Mesenchymal stem cell (in vitro differentiated cells and primary cell): ENCODE results near the gene SLC30A2.
A peak's percentile ranks its signal among the peaks of the same experiment; 100 is the strongest.

Experiments used
- DNase-seq: peaks from one replicate; pipeline ENCODE4 v3.0.0-alpha.2; 2013
- H2AFZ ChIP-seq: one replicate; pipeline ENCODE4 v1.6.1; 2013; ENCODE audit warnings: low read depth, mild to moderate bottlenecking, control low read depth, inconsistent platforms, low read length, moderate library complexity
- H2AK5ac ChIP-seq: 2 replicates; pipeline ENCODE4 v1.6.1; 2013; ENCODE audit warnings: low read length, moderate library complexity, mild to moderate bottlenecking, inconsistent platforms; ENCODE audit not compliant: severe bottlenecking
- H2BK120ac ChIP-seq: one replicate; pipeline ENCODE4 v1.6.1; 2013; ENCODE audit warnings: low read depth, mild to moderate bottlenecking, inconsistent platforms, low read length, moderate library complexity
- H2BK12ac ChIP-seq, 2 experiments: one replicate each; pipeline ENCODE4 v1.6.1; 2013; ENCODE audit warnings: inconsistent platforms in 2 of 2, low read length in 2 of 2, mild to moderate bottlenecking in 2 of 2, moderate library complexity in 2 of 2, control low read depth in 1 of 2
- H2BK15ac ChIP-seq: one replicate; pipeline ENCODE4 v1.6.1; 2013; ENCODE audit warnings: mild to moderate bottlenecking, low read depth, inconsistent platforms; ENCODE audit not compliant: poor library complexity, severe bottlenecking
- H2BK5ac ChIP-seq: 2 replicates; pipeline ENCODE4 v1.6.1; 2013; ENCODE audit warnings: low read depth, mild to moderate bottlenecking, low read length, control low read depth, inconsistent platforms; ENCODE audit not compliant: poor library complexity, severe bottlenecking
- H3K14ac ChIP-seq, 2 experiments: one replicate each; pipeline ENCODE4 v1.6.1; 2013; ENCODE audit warnings: inconsistent platforms in 2 of 2, low read length in 2 of 2, control low read depth in 1 of 2, mild to moderate bottlenecking in 1 of 2, moderate library complexity in 1 of 2
- H3K18ac ChIP-seq, 2 experiments: one replicate each; pipeline ENCODE4 v1.6.1; 2013; ENCODE audit warnings: inconsistent platforms in 2 of 2, low read length in 2 of 2, control low read depth in 1 of 2, low read depth in 1 of 2, mild to moderate bottlenecking in 1 of 2
- H3K23ac ChIP-seq, 2 experiments: one replicate each; pipeline ENCODE4 v1.6.1; 2013; ENCODE audit warnings: inconsistent platforms in 2 of 2, low read length in 2 of 2, mild to moderate bottlenecking in 2 of 2, moderate library complexity in 2 of 2, control low read depth in 1 of 2
- H3K27ac ChIP-seq: 2 replicates; pipeline ENCODE4 v1.5.1; 2013; ENCODE audit warnings: mild to moderate bottlenecking, moderate library complexity, low read length, control low read depth, inconsistent platforms; ENCODE audit not compliant: poor library complexity, severe bottlenecking
- H3K27me3 ChIP-seq, 2 experiments: 2 replicates each; pipeline versions ENCODE4 v1.6.1 to v1.7.0; 2013; ENCODE audit warnings: low read length in 2 of 2, mild to moderate bottlenecking in 2 of 2, moderate library complexity in 2 of 2, control low read depth in 1 of 2, inconsistent platforms in 1 of 2; ENCODE audit not compliant: control insufficient read depth in 1 of 2, insufficient read depth in 1 of 2
- H3K36me3 ChIP-seq, 2 experiments: 2 replicates each; pipeline versions ENCODE4 v1.6.1 to v1.7.0; 2013; ENCODE audit warnings: low read length in 2 of 2, control low read depth in 1 of 2, inconsistent platforms in 1 of 2, low read depth in 1 of 2, mild to moderate bottlenecking in 1 of 2; ENCODE audit not compliant: insufficient read depth in 2 of 2, control insufficient read depth in 1 of 2
- H3K4ac ChIP-seq, 2 experiments: one replicate each; pipeline ENCODE4 v1.6.1; 2013; ENCODE audit warnings: inconsistent platforms in 2 of 2, low read length in 2 of 2, mild to moderate bottlenecking in 2 of 2, moderate library complexity in 2 of 2, control low read depth in 1 of 2, low read depth in 1 of 2
- H3K4me1 ChIP-seq: 2 replicates; pipeline ENCODE4 v1.6.1; 2013; ENCODE audit warnings: low read depth, low read length, control low read depth; ENCODE audit not compliant: control insufficient read depth, insufficient read depth
- H3K4me2 ChIP-seq: 2 replicates; pipeline ENCODE4 v1.6.1; 2013; ENCODE audit warnings: low read length, mild to moderate bottlenecking, inconsistent platforms; ENCODE audit not compliant: poor library complexity, severe bottlenecking
- H3K4me3 ChIP-seq, 2 experiments: 2 replicates each; pipeline versions ENCODE4 v1.5.1 to v1.7.0; 2013; ENCODE audit warnings: low read length in 2 of 2, mild to moderate bottlenecking in 2 of 2, control low read depth in 1 of 2, low read depth in 1 of 2; ENCODE audit not compliant: insufficient read depth in 1 of 2
- H3K79me1 ChIP-seq: replicated peaks from 2 replicates; pipeline ENCODE4 v1.6.1; 2013; ENCODE audit warnings: mild to moderate bottlenecking, control low read depth, low read length, inconsistent platforms; ENCODE audit not compliant: poor library complexity, severe bottlenecking
- H3K9ac ChIP-seq: 2 replicates; pipeline ENCODE4 v1.7.0; 2013; ENCODE audit warnings: mild to moderate bottlenecking, low read length, moderate library complexity
- H3K9me3 ChIP-seq: 2 replicates; pipeline ENCODE4 v1.7.0; 2013; ENCODE audit warnings: mild to moderate bottlenecking, low read length; ENCODE audit not compliant: control insufficient read depth
- H4K8ac ChIP-seq: one replicate; pipeline ENCODE4 v1.6.1; 2013; ENCODE audit warnings: inconsistent platforms, mild to moderate bottlenecking, low read length, moderate library complexity
- H4K91ac ChIP-seq: one replicate; pipeline ENCODE4 v1.6.1; 2013; ENCODE audit warnings: mild to moderate bottlenecking, low read length, inconsistent platforms
- WGBS: methylation state at CpG from one replicate; pipeline ENCODE4 v1.1.7; 2013; ENCODE audit warnings: mixed read lengths; 5-methylcytosine and 5-hydroxymethylcytosine counted together

Gene SLC30A2

GRCh38 chr1:26009796-26010447, 36.0 kb downstream of the SLC30A2 start:
- Histone ChIP-seq H2AFZ (no peak overlapping the region), H3K27ac (no peak overlapping the region), H3K23ac (no peak overlapping the region), H2BK5ac (no peak overlapping the region), H3K9me3 (no peaks in the 10 kb centered on the region), H3K36me3 (no peaks in the 10 kb centered on the region), H4K91ac (no peak overlapping the region), H3K4me1 (peaks cover 9% of the 10 kb centered on the region), H3K79me1 (no peaks in the 10 kb centered on the region), H3K27me3 (peaks cover 4 to 22% of the 10 kb centered on the region in 2 experiments), H3K14ac (no peak overlapping the region), H2BK120ac (no peak overlapping the region), H3K4me3 (no peak overlapping the region), H2AK5ac (no peak overlapping the region), H3K9ac (no peak overlapping the region), H2BK15ac (no peak overlapping the region), H3K4ac (no peak overlapping the region), H3K4me2 (no peak overlapping the region), H4K8ac (no peak overlapping the region), H3K18ac (no peak overlapping the region), H2BK12ac (no peak overlapping the region)
- DNase-seq = no peak
- 89% methylated on average over 6 of the region's 6 CpGs for WGBS

GRCh38 chr1:26006710-26007109, 39.2 kb downstream of the SLC30A2 start:
- no peak for DNase-seq
- WGBS = 92% methylated on average over 16 of the region's 16 CpGs
- H3K4me1 ChIP-seq = peaks cover 6% of the 10 kb centered on the region
- no peak overlapping the region for H2AK5ac ChIP-seq
- peaks cover 7 to 15% of the 10 kb centered on the region in 2 experiments for H3K27me3 ChIP-seq
- no peak overlapping the region for H3K27ac ChIP-seq
- H3K14ac ChIP-seq = no peak overlapping the region
- no peak overlapping the region for H2BK12ac ChIP-seq
- H3K9ac ChIP-seq = no peak overlapping the region
- H2AFZ ChIP-seq = no peak overlapping the region
- H3K79me1 ChIP-seq = no peaks in the 10 kb centered on the region
- H3K4ac ChIP-seq = no peak overlapping the region
- no peak overlapping the region for H3K4me3 ChIP-seq
- H3K9me3 ChIP-seq = no peaks in the 10 kb centered on the region
- peak overlapping the region in 1 of 2 experiments; percentile 51 for H3K23ac ChIP-seq
- H4K91ac ChIP-seq = no peak overlapping the region
- H4K8ac ChIP-seq = no peak overlapping the region
- H2BK120ac ChIP-seq = no peak overlapping the region
- H3K4me2 ChIP-seq = no peak overlapping the region
- no peak overlapping the region for H2BK15ac ChIP-seq
- no peaks in the 10 kb centered on the region for H3K36me3 ChIP-seq
- no peak overlapping the region for H2BK5ac ChIP-seq
- H3K18ac ChIP-seq = no peak overlapping the region

GRCh38 chr1:26005434-26006105, 40.3 kb downstream of the SLC30A2 start:
- no peak overlapping the region for H3K27ac ChIP-seq
- no peak overlapping the region for H2AFZ ChIP-seq
- H3K18ac ChIP-seq = no peak overlapping the region
- no peak overlapping the region for H3K4me3 ChIP-seq
- DNase-seq = no peak
- peaks cover 3% of the 10 kb centered on the region for H3K4me1 ChIP-seq
- no peak overlapping the region for H3K4me2 ChIP-seq
- no peaks in the 10 kb centered on the region for H3K9me3 ChIP-seq
- H2BK120ac ChIP-seq = no peak overlapping the region
- no peak overlapping the region for H4K91ac ChIP-seq
- H2BK12ac ChIP-seq = no peak overlapping the region
- H2BK5ac ChIP-seq = no peak overlapping the region
- H3K79me1 ChIP-seq = no peaks in the 10 kb centered on the region
- WGBS = 83% methylated on average over 4 of the region's 4 CpGs
- H4K8ac ChIP-seq = no peak overlapping the region
- H2BK15ac ChIP-seq = peak overlapping the region; percentile 19
- no peak overlapping the region for H3K4ac ChIP-seq
- H3K27me3 ChIP-seq = peaks cover 7 to 15% of the 10 kb centered on the region in 2 experiments
- H3K9ac ChIP-seq = no peak overlapping the region
- H3K14ac ChIP-seq = no peak overlapping the region
- peak overlapping the region in 1 of 2 experiments; percentile 43 for H3K23ac ChIP-seq
- no peak overlapping the region for H2AK5ac ChIP-seq
- H3K36me3 ChIP-seq = no peaks in the 10 kb centered on the region

DNA sequence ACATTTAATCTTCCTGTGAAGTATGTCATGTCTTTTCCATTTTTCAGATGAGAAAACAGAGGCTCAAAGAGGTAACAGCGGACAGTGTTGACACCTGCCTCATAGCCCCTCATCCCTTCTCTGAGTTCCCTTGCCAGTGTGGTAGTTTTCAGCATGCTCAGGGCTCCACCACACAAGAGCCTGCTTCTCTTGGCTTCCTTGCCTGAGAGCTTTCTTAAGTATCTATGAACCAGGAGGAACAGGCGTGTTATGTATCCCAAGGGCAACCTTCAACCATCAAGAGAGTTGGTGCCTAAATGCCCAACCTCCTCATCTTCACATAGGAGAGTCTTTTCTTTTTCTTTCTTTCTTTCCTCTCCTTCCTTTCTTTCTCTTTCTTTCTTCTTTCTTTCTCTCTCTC, 42.2 kb downstream of the SLC30A2 start:
- H3K4me3 ChIP-seq = no peak overlapping the region
- H2AFZ ChIP-seq = no peak overlapping the region
- H3K9me3 ChIP-seq = no peaks in the 10 kb centered on the region
- H3K4me2 ChIP-seq = no peak overlapping the region
- no peaks in the 10 kb centered on the region for H3K36me3 ChIP-seq
- no peak overlapping the region for H2BK15ac ChIP-seq
- DNase-seq = no peak
- H3K27ac ChIP-seq = no peak overlapping the region
- H3K4me1 ChIP-seq = no peaks in the 10 kb centered on the region
- no peak overlapping the region for H3K18ac ChIP-seq
- H3K27me3 ChIP-seq = peaks cover 7 to 15% of the 10 kb centered on the region in 2 experiments
- no peak overlapping the region for H3K9ac ChIP-seq
- H2BK5ac ChIP-seq = no peak overlapping the region
- no peak overlapping the region for H3K14ac ChIP-seq
- H2BK12ac ChIP-seq = no peak overlapping the region
- no peak overlapping the region for H2BK120ac ChIP-seq
- no peak overlapping the region for H4K8ac ChIP-seq
- no peaks in the 10 kb centered on the region for H3K79me1 ChIP-seq
- WGBS = 97% methylated on average over 2 of the region's 2 CpGs
- H3K4ac ChIP-seq = no peak overlapping the region
- H4K91ac ChIP-seq = no peak overlapping the region
- no peak overlapping the region for H2AK5ac ChIP-seq
- H3K23ac ChIP-seq = no peak overlapping the region
